HG03060 (cell line): ENCODE measurements around the gene RNASET2.
A peak's percentile ranks its signal among the peaks of the same experiment; 100 is the strongest.
"Not testable (repeated sequence)": the region's sequence is repeated elsewhere in the genome, so short reads cannot be mapped to it uniquely, and the experiment has no call there.

ENCODE experiments used
- ATAC-seq: cut with Tn5 transposase; IDR thresholded peaks from one replicate; pipeline ENCODE4 v1.9.1; 2021; ENCODE audit warnings: low read depth, moderate number of reproducible peaks; ENCODE audit not compliant: unreplicated experiment

The RNASET2 gene

DNA sequence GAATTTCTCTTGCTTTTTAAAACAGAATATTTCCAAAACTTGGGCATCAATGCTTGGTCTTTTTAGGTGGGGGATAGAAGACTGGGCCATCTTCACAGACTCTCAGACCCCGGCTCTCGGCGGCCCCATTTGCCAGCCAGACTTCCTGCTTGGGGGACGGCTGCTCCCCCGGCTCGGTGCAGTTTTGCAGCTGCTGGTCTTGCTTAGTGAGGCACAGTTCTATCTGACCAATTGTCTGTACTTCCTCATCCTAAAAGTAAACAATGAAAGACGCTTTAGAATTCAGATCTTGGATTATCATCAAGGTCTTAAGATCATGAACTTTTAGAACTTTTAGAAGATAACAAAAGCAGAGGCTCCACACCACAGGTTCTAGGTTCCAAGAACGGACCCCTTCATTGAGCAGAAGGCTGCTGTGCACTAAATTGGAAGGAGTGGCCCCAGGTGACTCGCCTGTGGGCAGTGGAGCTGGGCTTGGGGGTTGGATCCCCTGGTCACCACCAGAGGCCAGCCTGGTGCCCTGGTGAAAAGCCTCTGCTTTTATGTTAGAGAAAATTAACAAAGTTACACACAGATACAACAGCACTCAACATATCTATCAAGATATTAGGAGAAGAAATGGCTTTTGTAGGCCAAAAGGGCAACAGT, 26.7 kb downstream of the RNASET2 start:
- ATAC-seq, result no peak

DNA sequence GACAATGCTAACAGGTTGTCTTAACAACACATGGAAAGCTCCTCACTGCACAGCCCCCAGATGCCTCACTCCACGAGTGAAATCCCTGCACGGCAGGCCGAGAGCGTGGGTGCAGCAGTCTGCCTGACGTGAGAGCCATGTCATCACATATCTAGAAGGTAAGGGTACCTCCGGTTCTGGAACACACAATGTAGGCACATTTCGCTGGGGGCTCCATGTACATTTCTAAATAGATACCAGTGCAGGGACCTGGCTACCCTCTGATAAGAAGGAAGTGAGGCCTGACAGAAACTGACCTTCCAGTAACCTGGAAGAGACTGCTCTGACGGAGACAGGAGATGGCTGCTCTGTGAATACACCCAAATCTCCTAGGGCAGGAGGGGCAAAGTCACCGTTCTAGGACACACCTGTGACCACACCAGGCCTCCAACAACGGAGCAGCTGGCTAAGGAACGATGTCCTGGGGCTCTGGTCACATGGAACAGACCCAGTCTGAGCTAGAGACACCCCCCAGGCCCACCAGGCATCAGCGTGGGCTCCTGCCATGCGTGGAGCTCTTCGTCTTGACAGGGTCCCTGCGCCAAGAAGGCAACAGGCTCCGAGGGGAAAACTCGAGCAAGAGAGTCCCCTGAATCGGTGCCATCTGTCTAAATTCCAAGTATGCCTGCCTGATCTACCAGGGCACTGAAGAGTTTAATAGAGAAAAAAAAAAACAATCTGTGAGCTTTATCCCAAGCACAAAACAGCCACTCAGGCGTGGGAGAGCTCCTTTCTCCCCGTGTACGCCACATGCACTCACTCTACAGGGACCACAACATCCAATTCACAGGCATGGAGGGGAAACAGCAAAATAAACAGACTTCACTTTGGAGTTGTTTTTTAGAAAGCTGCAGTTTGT, 27.5 kb downstream of the RNASET2 start:
- ATAC-seq, result no peak

DNA sequence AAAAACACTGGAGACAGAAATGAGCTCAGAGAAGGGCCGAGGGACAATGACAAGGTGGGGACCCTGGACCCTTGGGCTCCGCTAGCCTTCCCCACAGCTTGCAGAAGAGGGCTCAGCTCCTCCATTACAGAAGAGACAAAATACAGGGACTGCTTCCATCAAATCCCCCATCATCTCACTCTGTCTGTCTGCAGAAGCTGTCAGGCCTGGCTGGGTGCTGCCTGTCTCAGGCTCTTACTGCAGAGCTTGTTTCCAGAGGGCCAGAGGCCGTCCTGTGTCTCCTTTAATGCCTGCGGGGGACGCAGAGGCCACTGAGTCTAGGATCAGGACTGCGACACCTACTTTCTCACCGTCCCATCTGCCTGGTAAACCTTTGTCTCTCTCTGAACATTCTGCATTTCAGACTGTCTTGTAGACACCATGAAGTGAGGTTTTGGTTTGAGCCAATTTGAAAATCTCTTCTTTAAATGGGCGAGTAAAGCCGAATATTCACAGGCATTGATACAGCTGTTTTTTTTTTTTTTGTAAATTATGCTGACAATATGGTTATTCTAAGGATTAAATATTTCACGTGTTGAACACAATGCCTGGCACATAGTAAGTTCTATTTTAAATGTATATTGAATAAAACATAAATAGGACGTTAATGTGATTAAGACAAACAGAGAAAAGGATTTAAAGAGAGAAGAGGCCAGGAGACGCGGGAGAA, 28.3 kb downstream of the RNASET2 start:
- no peak for ATAC-seq

DNA sequence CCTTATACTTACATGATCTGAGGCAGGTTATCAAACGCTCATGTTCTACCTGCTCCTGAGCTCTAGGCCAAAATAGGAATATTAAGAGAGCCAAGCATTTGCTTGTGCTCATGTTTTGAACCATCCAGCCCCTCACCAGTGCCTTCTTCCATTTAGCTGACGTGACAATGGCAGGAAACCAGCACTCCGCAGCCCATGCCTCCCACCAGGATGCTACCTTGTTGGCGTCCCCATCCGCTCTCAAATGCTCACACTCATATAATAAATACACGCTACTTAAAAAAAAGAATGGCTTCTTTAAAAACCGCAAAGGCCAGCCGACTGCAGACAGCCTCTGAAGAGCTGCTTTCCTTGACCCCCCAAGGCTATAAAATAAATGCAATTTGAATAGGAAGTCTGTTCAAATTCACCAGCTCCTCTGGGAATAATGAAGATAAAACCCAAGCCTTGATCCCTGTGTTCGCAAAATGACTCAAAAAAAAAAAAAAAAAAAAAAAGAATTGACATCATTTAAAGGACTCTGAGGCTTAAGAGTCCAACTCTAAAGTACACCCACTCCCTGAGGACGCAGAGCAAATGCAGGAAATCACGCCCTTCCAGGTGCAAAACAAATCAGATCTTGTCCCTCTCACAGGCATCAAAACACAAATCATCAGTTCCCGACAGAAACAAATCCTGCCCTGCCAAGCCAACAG, 29.0 kb downstream of the RNASET2 start:
- ATAC-seq, result no peak

DNA sequence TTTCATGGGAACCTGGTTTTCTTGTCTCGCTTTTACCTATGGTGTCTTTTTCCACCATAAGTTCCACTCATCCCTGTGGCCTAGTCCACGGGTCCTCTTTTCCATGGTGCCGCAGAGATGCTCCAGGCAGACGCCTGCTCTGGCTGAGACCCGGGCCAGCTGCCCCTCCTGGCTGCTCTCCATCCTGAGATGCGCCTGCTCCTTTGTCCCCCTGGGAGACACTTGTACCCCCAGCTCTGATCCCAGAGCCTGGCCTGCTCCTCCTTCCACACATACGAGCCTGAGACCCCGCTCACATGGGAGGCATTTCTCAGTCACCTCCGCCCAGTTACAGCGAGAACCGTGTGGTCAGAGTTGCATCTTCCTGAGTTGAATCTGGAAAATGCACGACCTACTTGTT, 29.6 kb downstream of the RNASET2 start:
- ATAC-seq, result no peak

DNA sequence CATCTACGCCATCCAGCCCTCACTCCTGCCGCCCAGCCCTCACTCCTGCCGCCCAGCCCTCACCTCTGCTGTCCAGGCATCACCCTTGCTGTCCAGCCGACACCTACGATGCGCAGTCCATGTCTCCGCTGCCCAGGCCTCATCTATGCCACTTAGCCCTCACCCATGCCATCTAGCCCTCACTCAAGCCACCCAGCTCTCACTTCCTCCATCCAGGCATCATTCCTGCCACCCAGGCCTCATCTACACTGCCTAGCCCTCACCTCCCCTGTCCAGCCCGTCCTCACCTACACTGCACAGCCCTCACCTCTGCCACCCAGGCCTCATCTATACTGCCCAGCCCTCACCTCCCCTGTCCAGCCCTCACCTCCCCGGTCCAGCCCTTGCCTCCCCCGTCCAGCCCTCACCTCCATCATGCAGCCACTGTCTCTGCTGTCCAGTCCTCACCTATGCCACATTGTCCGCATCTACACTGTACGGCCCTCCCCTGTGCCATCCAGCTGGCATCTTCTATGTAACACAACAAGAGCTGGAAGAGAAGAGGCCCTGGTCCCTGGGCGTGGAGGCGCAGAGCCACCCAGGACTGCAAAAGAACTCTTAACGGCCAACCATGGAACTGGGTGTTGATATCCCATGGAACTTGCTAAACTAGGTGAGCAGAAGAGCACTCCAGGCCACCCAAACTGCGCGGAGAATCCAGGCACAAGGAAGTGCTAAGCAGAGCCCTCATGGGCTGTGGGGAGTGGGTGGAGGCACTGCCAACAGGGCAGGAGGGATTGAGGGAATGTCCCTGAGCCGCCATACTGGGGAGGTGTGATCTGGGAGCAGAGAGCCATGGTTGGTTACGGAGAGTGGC, 31.0 kb downstream of the RNASET2 start:
- no peak for ATAC-seq

DNA sequence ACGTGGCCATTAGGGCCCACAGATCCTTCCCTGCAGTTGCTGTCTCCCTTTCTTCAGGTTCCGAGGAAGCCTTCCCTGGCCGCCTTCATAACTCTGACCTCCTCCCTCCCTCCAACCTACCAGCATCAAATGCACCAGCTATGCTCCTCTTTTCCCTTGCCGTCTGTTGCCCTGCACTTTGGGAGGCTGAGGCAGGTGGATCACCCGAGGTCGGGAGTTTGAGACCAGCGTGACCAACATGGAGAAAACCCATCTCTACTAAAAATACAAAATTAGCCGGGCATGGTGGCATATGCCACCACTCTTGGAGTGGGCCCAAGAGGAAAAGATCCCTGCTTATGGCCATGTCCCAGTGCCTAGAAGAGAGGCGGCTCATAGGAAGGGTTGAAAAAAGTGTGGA, 31.8 kb downstream of the RNASET2 start:
- no peak for ATAC-seq

DNA sequence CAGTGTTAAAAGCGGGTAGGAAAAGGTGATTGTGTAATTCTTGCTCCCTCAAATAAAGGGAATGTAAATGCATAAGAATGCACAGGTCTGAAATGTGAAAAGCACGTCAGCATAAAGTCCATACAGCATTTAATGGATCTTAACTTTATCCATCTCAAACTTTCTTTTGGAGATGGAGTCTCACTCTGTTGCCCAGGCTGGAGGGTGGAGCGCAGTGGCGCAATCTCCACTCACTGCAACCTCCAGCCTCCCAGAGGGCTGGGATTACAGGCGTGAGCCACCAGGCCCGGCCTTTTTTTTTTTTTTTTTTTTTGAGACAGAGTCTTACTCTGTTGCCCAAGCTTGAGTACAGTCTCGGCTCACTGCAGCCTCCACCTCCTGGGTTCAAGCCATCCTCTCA, 33.4 kb downstream of the RNASET2 start:
- ATAC-seq, result no peak

DNA sequence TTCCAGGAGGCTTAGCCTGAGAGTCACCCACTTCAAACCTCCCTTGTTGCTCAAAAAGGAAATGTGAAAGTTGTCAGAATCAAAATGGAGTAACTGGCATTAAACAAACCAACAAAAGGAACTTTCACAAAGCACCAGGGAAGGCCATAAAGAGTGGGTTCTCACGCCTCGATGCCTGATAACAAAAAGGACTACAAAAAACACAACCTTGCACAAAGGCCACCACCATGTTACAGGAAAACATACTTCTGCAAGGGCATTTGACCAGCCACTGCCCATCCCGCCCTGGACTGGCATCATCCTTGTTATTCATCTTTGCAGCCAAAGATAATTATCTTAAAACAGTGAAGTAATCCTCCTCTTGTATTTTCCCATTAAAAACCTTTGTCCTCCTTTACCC, 34.8 kb downstream of the RNASET2 start:
- ATAC-seq, result no peak

DNA sequence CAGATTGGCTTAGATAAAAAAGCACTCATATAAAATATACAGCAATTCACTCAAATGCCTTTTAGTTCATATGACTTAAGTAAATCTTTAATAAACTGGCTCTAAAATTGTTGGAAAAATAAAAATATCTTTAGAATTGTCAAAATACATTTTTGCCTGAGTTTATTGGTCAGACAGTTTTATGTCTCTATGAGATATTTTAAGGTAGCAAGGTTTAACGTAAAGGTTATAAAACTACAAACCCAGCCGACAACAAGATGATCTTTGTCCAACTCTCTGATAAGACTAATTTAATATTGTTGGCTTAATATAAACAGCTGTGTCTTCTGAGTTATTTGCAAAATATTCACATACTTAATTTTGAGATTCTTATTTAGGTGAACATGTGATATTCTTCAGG, 39.5 kb downstream of the RNASET2 start:
- no peak for ATAC-seq

DNA sequence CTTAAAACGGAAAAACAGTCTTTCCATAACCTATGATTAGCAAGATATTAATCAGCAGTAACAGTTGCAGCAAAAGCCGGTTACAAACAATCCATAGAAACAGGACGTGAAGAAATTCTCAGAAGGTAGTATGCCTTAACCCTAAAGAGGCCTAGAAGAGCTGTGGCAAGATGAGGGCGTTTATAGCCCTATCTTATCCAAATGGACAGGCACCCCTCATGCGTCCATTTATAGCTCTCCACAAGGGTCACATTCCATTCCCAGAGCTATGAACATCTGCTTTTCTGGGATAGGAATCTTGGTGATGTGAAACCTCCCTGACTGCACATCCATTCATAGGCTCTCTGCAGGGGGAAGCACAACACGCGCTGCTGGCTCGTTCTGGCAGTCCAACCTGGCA, 40.9 kb downstream of the RNASET2 start:
- ATAC-seq, result not testable (repeated sequence)

DNA sequence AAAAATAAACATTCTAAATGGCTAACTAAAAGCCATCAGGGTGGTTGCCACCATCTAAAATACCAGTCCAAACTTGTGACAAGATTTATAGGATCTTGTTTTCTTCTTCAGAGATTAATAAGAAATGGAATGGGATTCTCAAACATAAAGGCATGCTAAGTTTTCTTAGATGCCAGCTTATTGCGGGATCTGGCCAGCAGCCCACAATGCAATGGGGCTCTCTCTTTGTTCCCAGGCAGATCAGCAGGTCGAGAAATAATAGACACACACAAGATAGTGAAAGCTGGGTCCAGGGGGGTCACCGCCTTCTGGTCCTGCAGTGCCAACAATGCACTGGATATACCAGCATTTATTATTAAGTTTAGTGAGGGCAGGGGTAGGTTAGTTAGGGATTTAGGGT, 41.4 kb downstream of the RNASET2 start:
- not testable (repeated sequence) for ATAC-seq

DNA sequence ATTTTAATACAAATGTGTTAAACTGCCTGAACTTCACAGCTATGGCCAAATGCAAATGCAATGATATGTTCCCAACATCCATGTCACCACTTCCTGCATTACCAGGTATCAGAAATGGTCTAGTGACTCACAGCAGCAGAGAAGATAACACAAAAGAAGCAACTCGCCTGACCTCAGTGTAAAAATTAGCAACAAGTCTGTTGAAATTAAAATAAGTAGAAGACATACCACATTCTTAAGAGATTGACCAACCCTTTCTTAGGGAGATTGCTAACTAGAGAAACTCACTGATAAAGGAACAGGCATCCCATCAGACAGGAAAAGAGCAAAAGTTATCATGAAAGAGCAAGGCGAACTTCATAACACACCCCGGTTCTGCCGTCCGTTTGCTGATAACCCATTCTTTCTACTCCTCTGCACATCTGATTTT, 45.1 kb downstream of the RNASET2 start:
- ATAC-seq, result no peak

DNA sequence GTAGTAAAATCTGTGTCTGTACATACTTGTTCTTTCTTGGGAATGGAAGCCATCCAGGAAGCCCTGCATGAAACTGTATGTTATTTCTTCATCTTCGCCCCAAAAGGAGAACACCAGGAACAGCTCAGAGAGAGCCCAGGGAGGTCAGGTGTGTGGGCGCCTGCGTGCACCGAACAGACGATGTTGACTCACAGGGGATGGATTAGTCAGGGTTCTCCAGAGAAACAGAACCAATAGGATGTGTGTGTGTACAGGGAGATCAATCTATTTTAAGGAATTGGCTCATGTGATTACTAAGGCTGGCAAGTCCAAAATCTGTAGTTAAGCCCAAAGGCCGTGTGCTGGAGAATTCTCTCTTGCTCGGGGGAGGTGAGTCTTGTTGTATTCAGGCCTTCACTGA, 45.7 kb downstream of the RNASET2 start:
- no peak for ATAC-seq

DNA sequence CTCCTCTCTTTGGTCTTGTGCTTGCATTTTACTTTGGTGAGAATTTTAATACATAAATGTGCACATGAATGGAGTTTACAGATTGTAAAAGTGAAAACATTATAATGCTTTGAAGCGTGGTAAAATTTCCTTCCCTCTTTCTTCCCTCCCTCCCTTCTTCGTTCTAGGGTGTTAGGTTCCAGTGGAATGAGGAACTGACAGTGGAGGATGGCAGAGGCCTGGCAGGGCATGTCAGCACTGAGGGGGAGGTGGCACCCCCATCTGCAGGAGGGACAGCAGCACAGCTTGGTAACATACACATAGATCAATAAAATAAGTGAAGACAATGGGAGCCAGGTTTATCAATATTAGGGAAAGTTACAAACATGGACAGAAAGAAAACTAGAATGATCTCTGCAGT, 47.5 kb downstream of the RNASET2 start:
- no peak for ATAC-seq

DNA sequence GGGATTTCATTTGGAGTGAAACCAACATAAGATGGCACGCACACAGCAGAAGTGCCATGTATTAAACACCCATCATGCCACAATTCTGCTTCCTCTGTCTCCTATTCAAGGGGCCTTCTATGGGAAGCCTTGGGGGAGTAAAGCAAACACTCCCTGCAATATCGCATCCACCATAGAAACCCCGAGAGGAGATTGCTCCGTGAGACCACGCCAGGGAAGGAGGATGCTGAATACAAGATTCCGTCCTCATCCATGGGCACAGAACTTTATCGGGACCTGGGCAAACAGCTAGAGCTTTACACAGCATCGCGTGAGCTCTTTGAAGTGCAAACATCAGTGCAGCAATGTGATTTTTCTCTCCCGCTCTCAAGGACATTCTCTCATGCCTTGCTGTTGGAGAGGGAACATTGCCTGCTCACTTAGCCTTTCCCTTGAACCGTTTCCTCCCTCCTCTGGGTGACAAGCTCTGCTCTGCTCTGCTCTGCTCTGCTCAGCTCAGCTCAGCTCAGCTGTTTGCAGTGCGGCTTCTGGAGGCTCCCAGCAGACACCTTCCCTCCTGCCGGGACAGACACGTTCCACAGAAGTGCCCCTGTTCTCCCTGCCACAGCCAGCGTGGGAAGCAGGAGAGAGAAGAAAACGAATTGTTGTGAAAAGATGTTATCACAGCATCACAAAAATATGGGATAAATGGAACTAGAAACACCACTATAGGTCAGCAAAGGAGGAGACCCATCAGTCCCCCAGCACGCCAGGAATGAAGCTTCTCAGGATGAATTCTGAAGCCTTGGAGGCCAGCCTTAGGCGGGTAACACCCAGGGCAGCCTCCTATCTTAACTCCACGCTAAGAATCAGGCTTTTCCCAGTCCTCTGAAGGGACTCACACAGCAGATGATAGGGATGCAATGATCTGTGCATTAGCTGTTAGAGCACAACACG, 48.2 kb downstream of the RNASET2 start:
- no peak for ATAC-seq

DNA sequence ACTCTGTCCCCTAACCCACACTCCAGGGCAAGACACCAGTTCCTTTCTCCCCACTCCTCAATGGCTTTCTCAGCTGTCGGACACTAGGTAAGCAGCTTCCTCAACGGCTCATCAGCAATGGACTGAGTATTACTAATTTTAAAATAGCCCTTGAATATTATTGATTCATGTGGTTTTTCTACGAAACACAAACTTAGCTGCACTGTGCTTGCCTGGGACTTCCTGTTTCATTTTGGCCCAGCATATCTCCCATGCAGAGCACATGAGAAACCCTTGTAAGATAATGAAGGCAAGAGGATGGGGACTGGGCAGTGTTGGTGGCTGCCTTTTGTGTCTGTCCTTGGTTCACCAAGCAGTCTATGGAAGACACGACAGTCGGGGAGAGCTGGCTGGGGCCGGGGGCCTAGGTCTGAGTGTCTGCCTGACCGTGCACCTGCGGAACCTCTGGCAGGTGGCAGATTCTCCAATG, 48.9 kb downstream of the RNASET2 start:
- peak; percentile 59 for ATAC-seq

DNA sequence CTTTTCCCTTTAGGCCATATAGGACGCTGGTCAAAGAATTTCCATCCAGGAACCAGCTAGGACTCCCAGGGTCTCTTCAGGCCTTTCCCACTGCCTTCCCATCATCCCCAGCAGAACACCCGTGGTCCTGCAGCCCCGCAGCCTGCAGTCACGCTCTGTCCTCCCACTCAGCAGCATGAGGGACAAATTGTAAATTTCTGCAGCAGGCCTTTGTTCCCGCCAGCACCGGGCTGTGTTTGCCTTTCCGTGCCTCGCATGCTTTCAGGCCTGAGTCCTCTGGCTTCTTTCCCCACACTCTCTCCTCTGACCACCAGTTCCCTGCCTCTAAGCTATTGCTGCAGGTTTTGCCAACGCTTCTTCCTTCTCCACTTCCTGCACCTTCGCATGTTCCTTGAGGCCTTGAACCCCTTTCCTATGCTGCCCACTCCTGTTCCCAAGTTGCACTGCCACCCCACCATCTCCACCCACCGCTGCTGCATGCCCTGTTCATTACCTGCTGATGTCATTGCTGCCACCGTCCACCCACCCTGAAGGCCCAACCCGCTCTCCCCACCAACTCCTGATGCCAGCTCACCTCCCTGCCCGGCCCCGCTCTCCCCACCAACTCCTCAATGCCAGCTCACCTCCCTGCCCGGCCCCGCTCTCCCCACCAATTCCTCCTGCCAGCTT, 49.8 kb downstream of the RNASET2 start:
- no peak for ATAC-seq
